ENCODE data around the gene TAF1A.
A peak's percentile ranks its signal among the peaks of the same experiment; 100 is the strongest.

TAF1A gene

GRCh38 chr1:222596696-222597095 lies 7.0 kb upstream of the TAF1A start:
- no peak for DNase-seq (ENCODE audit: low spot score)

- DNase-seq (ENCODE audit: low spot score), result no peak
Measured at GRCh38 chr1:222594789-222595188, 5.1 kb upstream of the TAF1A start.

- DNase-seq (ENCODE audit: low spot score), result peak; percentile 27
Measured at GRCh38 chr1:222592171-222592570, 2.4 kb upstream of the TAF1A start.

GRCh38 chr1:222588135-222588534 lies 1.6 kb downstream of the TAF1A start:
- DNase-seq (ENCODE audit: low spot score), result peak; percentile 2

GRCh38 chr1:222586842-222587241 lies 2.9 kb downstream of the TAF1A start:
- no peak for DNase-seq (ENCODE audit: low spot score)

- DNase-seq (ENCODE audit: low spot score), result no peak
Measured at GRCh38 chr1:222583079-222583478, 6.7 kb downstream of the TAF1A start.

GRCh38 chr1:222582099-222582774 lies 7.5 kb downstream of the TAF1A start:
- DNase-seq (ENCODE audit: low spot score), result peak; percentile 11

- no peak for DNase-seq (ENCODE audit: low spot score)
Measured at GRCh38 chr1:222579316-222579715, 10.4 kb downstream of the TAF1A start.

- DNase-seq (ENCODE audit: low spot score), result no peak
Measured at GRCh38 chr1:222570837-222571236, 18.9 kb downstream of the TAF1A start.

- DNase-seq (ENCODE audit: low spot score), result no peak
Measured at GRCh38 chr1:222561656-222562055, 28.1 kb downstream of the TAF1A start.

- DNase-seq (ENCODE audit: low spot score), result no peak
Measured at GRCh38 chr1:222557574-222557973, 32.2 kb downstream of the TAF1A start.

GRCh38 chr1:222557148-222557547 lies 32.6 kb downstream of the TAF1A start:
- no peak for DNase-seq (ENCODE audit: low spot score)

- DNase-seq (ENCODE audit: low spot score), result no peak
Measured at GRCh38 chr1:222555992-222556615, 33.6 kb downstream of the TAF1A start.

GRCh38 chr1:222554177-222554576 lies 35.6 kb downstream of the TAF1A start:
- DNase-seq (ENCODE audit: low spot score), result no peak

GRCh38 chr1:222552882-222553281 lies 36.9 kb downstream of the TAF1A start:
- peak; percentile 20 for DNase-seq (ENCODE audit: low spot score)

- no peak for DNase-seq (ENCODE audit: low spot score)
Measured at GRCh38 chr1:222547944-222548671, 41.6 kb downstream of the TAF1A start, which contains the start of gene HHIPL2. Gene HHIPL2, minus strand, starts transcription at chr1:222548104. Its CDS starts 60 bp downstream, at chr1:222548044.

GRCh38 chr1:222547260-222547614 lies 42.5 kb downstream of the TAF1A start:
- no peak for DNase-seq (ENCODE audit: low spot score)

- peak; percentile 93 for DNase-seq (ENCODE audit: low spot score)
Measured at GRCh38 chr1:222546548-222547259, 43.0 kb downstream of the TAF1A start.

GRCh38 chr1:222546091-222546490 lies 43.6 kb downstream of the TAF1A start:
- DNase-seq (ENCODE audit: low spot score), result no peak

GRCh38 chr1:222543817-222544216 lies 45.9 kb downstream of the TAF1A start:
- DNase-seq (ENCODE audit: low spot score), result no peak

GRCh38 chr1:222540598-222540995 lies 49.1 kb downstream of the TAF1A start:
- DNase-seq (ENCODE audit: low spot score), result no peak

- no peak for DNase-seq (ENCODE audit: low spot score)
Measured at GRCh38 chr1:222539951-222540597, 49.7 kb downstream of the TAF1A start.
